ENCODE results near the gene CDH23. TPM values are rescaled to one million over a fixed set of nuclear protein-coding genes. Genes with fewer than 3 reads are reported as not detected.

CDH23 gene
- total and polyA plus RNA-seq, 2 of the 8 experiments (the other 6 are each of a cell fraction or from before 2014, with no cell fraction given), result 1.9 to 4.9 TPM

DNA sequence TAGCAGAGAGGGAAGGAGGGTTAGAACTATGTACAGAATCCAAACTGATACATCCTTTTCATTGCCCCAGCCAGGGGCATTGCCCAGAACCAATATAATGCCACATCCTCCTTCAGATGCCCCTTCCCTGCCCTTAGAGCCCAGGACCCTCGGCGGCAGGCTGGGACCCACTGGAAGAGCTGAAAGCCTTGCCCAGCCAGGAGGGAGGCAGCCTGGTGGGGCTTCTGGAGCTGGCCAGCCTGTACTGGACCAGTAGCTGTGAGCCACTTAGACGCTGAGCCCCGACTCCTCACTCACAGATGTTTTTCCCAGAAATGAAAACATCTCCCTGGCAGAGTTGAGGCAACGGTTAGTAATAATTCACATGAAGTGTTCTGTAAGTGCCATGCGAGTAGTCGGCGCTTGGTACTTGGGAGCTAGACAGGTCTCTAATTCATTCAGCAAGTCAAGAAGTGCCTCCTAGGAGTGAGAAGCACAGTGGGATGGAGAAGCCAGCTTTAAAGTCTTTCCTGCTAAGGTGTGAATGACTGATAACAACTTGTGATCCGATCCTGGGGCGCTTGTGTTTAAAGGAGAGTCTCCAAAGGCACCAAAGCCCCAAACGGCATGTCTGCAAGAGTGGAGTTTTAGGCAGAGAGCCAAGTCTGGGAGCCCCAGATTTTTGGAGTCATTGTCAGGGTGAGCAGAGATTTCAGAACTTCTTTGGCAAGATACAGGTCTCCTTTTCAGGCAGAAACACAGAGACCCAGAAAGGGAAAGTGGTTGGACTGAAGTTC, 366.8 kb downstream of the CDH23 start (continued):
- TF ChIP-seq, protein P1, sequence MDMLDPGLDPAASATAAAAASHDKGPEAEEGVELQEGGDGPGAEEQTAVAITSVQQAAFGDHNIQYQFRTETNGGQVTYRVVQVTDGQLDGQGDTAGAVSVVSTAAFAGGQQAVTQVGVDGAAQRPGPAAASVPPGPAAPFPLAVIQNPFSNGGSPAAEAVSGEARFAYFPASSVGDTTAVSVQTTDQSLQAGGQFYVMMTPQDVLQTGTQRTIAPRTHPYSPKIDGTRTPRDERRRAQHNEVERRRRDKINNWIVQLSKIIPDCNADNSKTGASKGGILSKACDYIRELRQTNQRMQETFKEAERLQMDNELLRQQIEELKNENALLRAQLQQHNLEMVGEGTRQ (IDR thresholded peaks at IDR 0.05; ENCODE audit: low read length), result no peak
- no peak for TF ChIP-seq RXRA (IDR thresholded peaks at IDR 0.05; ENCODE audit: insufficient read depth, low read depth, low read length)
